ENCODE results near the gene TMEM44. TPM values are rescaled to one million over a fixed set of nuclear protein-coding genes. Genes with fewer than 3 reads are reported as not detected.
"Not testable (repeated sequence)": the region's sequence is repeated elsewhere in the genome, so short reads cannot be mapped to it uniquely, and the experiment has no call there.

The TMEM44 gene
- total and polyA plus RNA-seq, 12 donors = 1.3 to 20.4 (median 7.3) TPM

DNA sequence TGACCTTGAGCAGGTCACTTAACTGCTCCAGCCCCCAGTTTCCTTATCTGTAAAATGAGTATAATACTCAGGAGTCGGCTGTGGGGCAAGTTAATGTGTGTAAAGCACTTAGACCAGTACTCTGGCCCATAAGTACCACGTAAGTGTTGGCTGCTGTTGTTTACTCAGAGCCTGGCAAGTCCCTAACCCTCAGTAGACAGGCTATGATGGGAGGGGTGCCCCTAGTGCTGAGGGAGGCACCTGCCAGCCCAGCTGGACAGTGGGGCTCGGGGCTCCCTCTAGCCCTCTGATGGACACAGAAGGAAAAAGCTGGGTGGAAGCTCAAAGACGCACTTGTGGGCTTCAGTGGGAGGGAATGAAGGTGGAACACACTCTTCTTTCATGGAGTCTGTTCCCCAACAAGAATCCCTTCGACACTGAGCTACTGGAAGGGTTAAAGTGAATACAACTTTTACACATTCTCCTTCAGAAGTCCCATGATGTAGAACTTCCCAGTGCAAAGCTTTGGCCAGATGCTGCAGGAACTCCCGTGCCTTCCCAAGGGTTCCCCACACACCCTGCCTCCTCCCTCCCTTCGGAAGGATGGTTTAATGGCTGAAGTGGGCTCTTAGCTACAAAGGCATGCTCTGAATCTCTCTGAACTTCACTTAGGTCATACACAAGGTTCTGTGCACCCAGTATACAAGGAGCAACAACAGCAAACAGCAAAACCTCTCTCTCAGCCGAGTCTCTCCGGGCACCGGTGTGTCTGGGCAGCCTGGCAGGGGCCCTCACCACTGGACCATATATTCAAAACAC lies 25.4 kb downstream of the TMEM44 start:
- no peaks in the 10 kb centered on the region for H3K27me3 ChIP-seq
- TF ChIP-seq CTCF (IDR thresholded peaks at IDR 0.05) (no peak), POLR2A (IDR thresholded peaks at IDR 0.05) (no peak)
- H3K9me3 ChIP-seq (replicated peaks in 1 of 3) = no peaks in the 10 kb centered on the region
- no peak overlapping the region for H3K27ac ChIP-seq
- 84 to 88% (median 86%) methylated on average over 10 of the region's 10 CpGs for WGBS, 4 donors
- no peak for DNase-seq
- intact Hi-C loops (cut with DNase I) = no loop called here
- no peaks in the 10 kb centered on the region for H3K36me3 ChIP-seq (replicated peaks in 1 of 2)
- no peaks in the 10 kb centered on the region for H3K4me1 ChIP-seq (replicated peaks in 1 of 2)
- H3K4me3 ChIP-seq = no peak overlapping the region

- DNase-seq = no peak
- WGBS, 4 donors = 84 to 100% (median 94%) methylated on average over 3 of the region's 3 CpGs
- TF ChIP-seq POLR2A (IDR thresholded peaks at IDR 0.05) = no peak
- TF ChIP-seq CTCF (IDR thresholded peaks at IDR 0.05) = no peak
- no peaks in the 10 kb centered on the region for H3K9me3 ChIP-seq (replicated peaks in 1 of 3)
- no peak overlapping the region for H3K4me3 ChIP-seq
- H3K27ac ChIP-seq = no peak overlapping the region
- H3K27me3 ChIP-seq = no peaks in the 10 kb centered on the region
- no peaks in the 10 kb centered on the region for H3K4me1 ChIP-seq (replicated peaks in 1 of 2)
- intact Hi-C loops (cut with DNase I) = no loop called here
- H3K36me3 ChIP-seq (replicated peaks in 1 of 2) = no peaks in the 10 kb centered on the region
These were observed 26.3 kb downstream of the TMEM44 start for GRCh38 chr3:194606941-194607340.

DNA sequence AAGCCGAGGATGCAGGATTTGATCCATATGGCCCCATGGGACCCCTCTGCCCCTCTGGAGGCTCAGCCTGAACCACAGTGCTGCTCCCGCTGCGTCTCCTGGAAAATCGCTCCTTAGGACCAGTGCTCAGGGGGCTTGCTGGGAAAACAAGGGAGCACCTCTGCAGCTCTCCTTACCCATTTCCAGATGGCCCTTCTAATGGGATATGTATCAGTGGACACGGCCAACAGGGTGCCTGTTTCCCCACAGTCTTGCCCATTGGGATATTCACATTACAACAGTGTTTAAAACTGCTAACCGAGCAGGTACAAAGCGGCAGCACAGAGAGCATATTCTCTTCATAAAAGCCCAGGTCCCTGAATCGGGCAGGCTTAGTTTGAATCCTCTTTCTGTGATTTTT lies 27.1 kb downstream of the TMEM44 start:
- Histone ChIP-seq H3K36me3 (replicated peaks in 1 of 2) (no peaks in the 10 kb centered on the region), H3K9me3 (replicated peaks in 1 of 3) (no peaks in the 10 kb centered on the region), H3K27me3 (no peaks in the 10 kb centered on the region), H3K4me1 (replicated peaks in 1 of 2) (no peaks in the 10 kb centered on the region), H3K27ac (no peak overlapping the region), H3K4me3 (no peak overlapping the region)
- intact Hi-C loops (cut with DNase I) = no loop called here
- WGBS, 4 donors = 76 to 94% (median 84%) methylated on average over 7 to 8 of the region's 8 CpGs
- TF ChIP-seq CTCF (IDR thresholded peaks at IDR 0.05) (no peak), POLR2A (IDR thresholded peaks at IDR 0.05) (no peak)
- DNase-seq = no peak

DNA sequence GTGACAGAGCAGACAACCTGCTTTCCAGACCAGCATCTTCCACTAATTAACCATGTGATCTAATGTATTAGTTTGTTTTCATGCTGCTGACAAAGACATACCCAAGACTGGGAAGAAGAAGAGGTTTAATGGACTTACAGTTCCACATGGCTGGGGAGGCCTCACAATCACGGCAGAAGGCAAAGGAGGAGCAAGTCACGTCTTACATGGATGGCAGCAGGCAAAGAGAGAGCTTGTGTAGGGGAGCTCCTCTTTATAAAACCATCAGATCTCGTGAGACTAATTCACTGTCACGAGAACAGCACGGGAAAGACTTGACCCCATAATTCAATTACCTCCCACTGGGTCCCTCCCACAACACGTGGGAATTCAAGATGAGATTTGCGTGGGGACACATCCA lies 27.9 kb downstream of the TMEM44 start:
- H3K9me3 ChIP-seq (replicated peaks in 1 of 3); H3K27ac ChIP-seq; H3K4me1 ChIP-seq (replicated peaks in 1 of 2); H3K36me3 ChIP-seq (replicated peaks in 1 of 2); H3K27me3 ChIP-seq; intact Hi-C loops (cut with DNase I); H3K4me3 ChIP-seq; DNase-seq: not testable (repeated sequence)
- WGBS, 4 donors = 87 to 94% (median 88%) methylated on average over 7 of the region's 7 CpGs

DNA sequence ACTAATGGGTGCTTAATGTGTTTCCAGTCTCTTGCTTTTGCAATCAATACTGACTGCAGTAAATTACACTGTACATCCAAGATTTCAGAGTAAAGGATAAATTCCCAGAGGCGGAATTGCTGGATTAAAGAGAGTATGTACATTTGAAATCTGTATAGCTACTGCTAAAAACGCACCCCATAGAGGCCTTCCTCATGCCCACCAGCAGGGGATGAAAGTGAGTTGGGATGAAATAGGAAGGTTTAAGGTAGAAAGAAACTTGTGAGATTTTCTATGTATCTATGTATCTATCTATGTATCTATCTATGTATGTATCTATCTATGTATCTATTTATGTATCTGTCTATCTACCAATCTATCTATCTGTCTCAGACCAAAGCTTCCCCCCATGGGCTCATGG lies 28.4 kb downstream of the TMEM44 start:
- no peak overlapping the region for H3K27ac ChIP-seq
- DNase-seq = no peak
- H3K4me1 ChIP-seq (replicated peaks in 1 of 2) = no peaks in the 10 kb centered on the region
- H3K4me3 ChIP-seq = no peak overlapping the region
- intact Hi-C loops (cut with DNase I) = no loop called here
- WGBS, 4 donors = 85 to 92% (median 88%) methylated on average over 2 of the region's 2 CpGs
- H3K9me3 ChIP-seq (replicated peaks in 1 of 3) = no peaks in the 10 kb centered on the region
- H3K27me3 ChIP-seq = no peaks in the 10 kb centered on the region
- no peak for TF ChIP-seq POLR2A (IDR thresholded peaks at IDR 0.05)
- TF ChIP-seq CTCF (IDR thresholded peaks at IDR 0.05) = no peak
- no peaks in the 10 kb centered on the region for H3K36me3 ChIP-seq (replicated peaks in 1 of 2)
